ENCODE measurements around the gene LIN9. TPM values are rescaled to one million over a fixed set of nuclear protein-coding genes. Genes with fewer than 3 reads are reported as not detected.

LIN9 gene
- total and polyA plus RNA-seq, 10 of the 15 experiments (the other 5 are each of a cell fraction or from before 2014, with no cell fraction given): 5.9 to 13.5 (median 8.3) TPM

DNA sequence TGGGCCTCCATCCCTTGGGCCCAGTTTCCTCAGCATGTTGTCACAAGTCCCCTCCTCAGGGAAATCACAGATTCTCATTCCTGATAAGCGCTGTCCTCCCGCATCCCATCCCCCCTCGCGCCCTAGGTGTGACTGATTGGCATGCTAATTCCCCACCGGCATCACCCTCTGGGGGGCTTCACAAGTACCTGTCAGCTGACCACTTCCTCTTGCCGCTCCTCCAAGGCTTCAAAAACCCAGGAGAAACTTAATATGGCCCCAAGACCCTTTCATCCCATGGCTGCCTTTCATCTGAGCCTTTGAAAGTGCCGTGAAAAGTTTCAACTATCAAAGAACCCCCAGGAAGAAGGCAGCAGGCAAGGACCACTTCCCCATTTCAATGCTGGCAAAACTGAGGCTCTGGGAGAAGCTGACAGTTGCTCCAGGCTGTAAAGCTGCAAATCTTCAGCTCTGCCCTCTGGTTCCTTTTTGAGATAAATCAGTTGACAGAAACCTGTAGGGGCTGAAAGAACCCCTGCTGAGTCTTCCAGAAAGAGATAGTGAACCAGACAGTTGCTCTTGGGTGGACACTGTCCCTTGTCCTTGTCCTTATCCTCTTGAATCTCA is 98.3 kb downstream of the LIN9 start:
- POLR2A ChIA-PET: no interaction called here

DNA sequence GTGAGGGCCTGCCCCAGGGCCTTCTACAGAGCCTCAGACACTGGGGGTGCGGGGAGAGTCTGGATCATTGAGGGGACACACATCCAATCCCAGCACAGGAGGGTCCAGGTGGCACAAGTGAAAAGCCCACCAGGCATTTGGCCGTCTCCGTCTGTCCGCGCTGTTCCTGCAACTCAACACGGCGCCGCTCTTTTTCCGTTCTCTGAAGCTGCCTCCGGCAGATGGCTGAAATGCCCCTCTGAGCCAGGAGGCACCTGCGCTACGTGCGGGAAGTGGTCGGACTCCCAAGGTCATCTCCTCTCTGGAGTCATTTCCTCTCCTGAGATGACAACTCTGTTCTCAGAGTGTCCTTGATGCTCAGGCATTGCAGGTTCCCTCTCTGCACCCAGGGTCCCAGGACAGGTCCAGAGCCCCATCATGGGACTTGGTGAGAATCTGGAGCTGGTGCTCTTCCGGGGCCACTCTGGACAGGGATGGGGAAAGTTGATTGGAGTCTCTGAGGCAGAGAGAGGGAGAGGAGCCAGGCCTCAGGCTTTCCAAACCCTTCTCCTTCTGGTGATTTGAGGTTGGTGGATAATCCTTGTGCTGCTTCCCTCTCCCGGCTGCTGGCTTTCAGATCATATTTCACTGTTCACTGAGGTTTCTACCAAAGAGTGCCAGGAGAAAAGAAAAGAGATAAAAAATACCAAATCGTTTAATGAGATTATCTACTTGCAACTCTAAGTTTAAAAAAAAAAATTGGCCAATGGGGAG is 99.5 kb downstream of the LIN9 start:
- ChIA-PET POLR2A (no interaction called here), SMC1A (ENCODE audit: uncharacterized antibody, unreplicated experiment) (interaction anchor here (1.4 kb wide), 1 partner anchor 47 kb away, joined by 3 read pairs; no protein-coding TSS in a partner anchor), CTCF (interaction anchor here (1.1 kb wide), 1 partner anchor 84 kb away, joined by 3 read pairs; no protein-coding TSS in a partner anchor), RAD21 (ENCODE audit: unreplicated experiment) (interaction anchor here (1.7 kb wide), 1 partner anchor 84 kb away, joined by 4 read pairs; no protein-coding TSS in a partner anchor)
- H3K27me3 ChIP-seq (replicated peaks in 1 of 2; ENCODE audit: control insufficient read depth in 2 of 2, insufficient read depth in 2 of 2, low read length in 1 of 2): no peaks in the 10 kb centered on the region
- 74% methylated on average over 17 of the region's 17 CpGs for WGBS (ENCODE audit: insufficient coverage, insufficient replicate concordance, low lambda C conversion rate, missing lambda C conversion rate)
- no peaks in the 10 kb centered on the region for H3K4me1 ChIP-seq (ENCODE audit: control insufficient read depth, insufficient read depth, low read length)
- ATAC-seq (no peak), FAIRE-seq (no peak), DNase-seq (ENCODE audit: low read depth, low spot score) (no peak)
- no peak overlapping the region for H2AFZ ChIP-seq (ENCODE audit: control insufficient read depth, low read depth, low read length)
- no peak overlapping the region for H3K4me2 ChIP-seq (ENCODE audit: control insufficient read depth, insufficient read depth)
- intact Hi-C loops (cut with micrococcal nuclease; ENCODE audit: unreplicated experiment) (no loop called here), in situ Hi-C loops (cut with MboI) (no loop called here)
- H3K27ac ChIP-seq (ENCODE audit: control insufficient read depth, insufficient read depth): no peak overlapping the region
- no peaks in the 10 kb centered on the region for H3K36me3 ChIP-seq (ENCODE audit: control insufficient read depth in 2 of 2, insufficient read depth in 2 of 2, low read length in 1 of 2)
- no peak overlapping the region for H3K9ac ChIP-seq (ENCODE audit: control insufficient read depth, insufficient read depth, low read length)
- no peaks in the 10 kb centered on the region for H3K79me2 ChIP-seq (ENCODE audit: control insufficient read depth, insufficient read depth, low read length)
- no TSS peak for BruUV-seq (replicated peaks)
- no peaks in the 10 kb centered on the region for H3K9me3 ChIP-seq (replicated peaks; ENCODE audit: control insufficient read depth, insufficient read depth, low read length)
- H3K4me3 ChIP-seq: no peak overlapping the region
- H4K20me1 ChIP-seq (ENCODE audit: control insufficient read depth, insufficient read depth): no peaks in the 10 kb centered on the region
- TF ChIP-seq SUZ12 (IDR thresholded peaks at IDR 0.05; ENCODE audit: unreplicated experiment): no peak
- no peak for TF ChIP-seq BACH1 (IDR thresholded peaks at IDR 0.05; ENCODE audit: borderline replicate concordance)
- TF ChIP-seq ESRRA (IDR thresholded peaks at IDR 0.05; ENCODE audit: low read length): no peak
- no peak for TF ChIP-seq NR2F1 (conservative IDR thresholded peaks at IDR 0.05)
- TF ChIP-seq, protein P1, sequence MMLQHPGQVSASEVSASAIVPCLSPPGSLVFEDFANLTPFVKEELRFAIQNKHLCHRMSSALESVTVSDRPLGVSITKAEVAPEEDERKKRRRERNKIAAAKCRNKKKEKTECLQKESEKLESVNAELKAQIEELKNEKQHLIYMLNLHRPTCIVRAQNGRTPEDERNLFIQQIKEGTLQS (IDR thresholded peaks at IDR 0.05; ENCODE audit: borderline replicate concordance, extremely low read depth, low read depth, low read length): no peak
- TF ChIP-seq MXI1 (IDR thresholded peaks at IDR 0.05; ENCODE audit: low read depth, low read length): no peak
- no peak for TF ChIP-seq EED (IDR thresholded peaks at IDR 0.05; ENCODE audit: low read depth)
- TF ChIP-seq CEBPB (IDR thresholded peaks at IDR 0.05; ENCODE audit: borderline replicate concordance in 1 of 2, low read depth in 2 of 2, low read length in 2 of 2): no peak
- no peak for TF ChIP-seq HCFC1 (IDR thresholded peaks at IDR 0.05; ENCODE audit: low read length)

More for the DNA sequence above, 98.3 kb downstream of the LIN9 start:
- no peak overlapping the region for H3K9ac ChIP-seq (ENCODE audit: control insufficient read depth, insufficient read depth, low read length)
- no peaks in the 10 kb centered on the region; the same call in 1 of the 2 replicates for H3K4me1 ChIP-seq (ENCODE audit: control insufficient read depth, insufficient read depth, low read length)
- ChIA-PET RAD21 (ENCODE audit: unreplicated experiment) (interaction anchor here (0.6 to 1.7 kb wide), 3 partner anchors 85 to 766 kb away, joined by 3 to 4 read pairs (median 3); no protein-coding TSS in a partner anchor), SMC1A (ENCODE audit: uncharacterized antibody, unreplicated experiment) (interaction anchor here (0.9 to 1.4 kb wide), 3 partner anchors 48 to 122 kb away, joined by 3 to 5 read pairs (median 3); no protein-coding TSS in a partner anchor), CTCF (interaction anchor here (1.3 kb wide), 1 partner anchor 85 kb away, joined by 4 read pairs; no protein-coding TSS in a partner anchor)
- in situ Hi-C loops (cut with MboI): no loop called here
- no peaks in the 10 kb centered on the region for H3K27me3 ChIP-seq (replicated peaks in 1 of 2; ENCODE audit: control insufficient read depth in 2 of 2, insufficient read depth in 2 of 2, low read length in 1 of 2)
- H3K4me2 ChIP-seq (ENCODE audit: control insufficient read depth, insufficient read depth): no peak overlapping the region
- no peaks in the 10 kb centered on the region for H3K9me3 ChIP-seq (replicated peaks; ENCODE audit: control insufficient read depth, insufficient read depth, low read length)
- H3K36me3 ChIP-seq (ENCODE audit: control insufficient read depth in 2 of 2, insufficient read depth in 2 of 2, low read length in 1 of 2): no peaks in the 10 kb centered on the region
- no TSS peak for BruUV-seq (replicated peaks)
- ATAC-seq (no peak), FAIRE-seq (no peak), DNase-seq (ENCODE audit: low read depth, low spot score) (no peak)
- intact Hi-C loops (cut with micrococcal nuclease; ENCODE audit: unreplicated experiment): no loop called here
- no peak for TF ChIP-seq CREM (IDR thresholded peaks at IDR 0.05; ENCODE audit: low read depth)
- peak; percentile 21; the same call in 1 of the 2 replicates for TF ChIP-seq SPI1 (IDR thresholded peaks at IDR 0.05; ENCODE audit: borderline replicate concordance, insufficient read depth, low read depth, low read length)
- H3K27ac ChIP-seq (ENCODE audit: control insufficient read depth, insufficient read depth): no peak overlapping the region
- 67% methylated on average over 7 of the region's 7 CpGs for WGBS (ENCODE audit: insufficient coverage, insufficient replicate concordance, low lambda C conversion rate, missing lambda C conversion rate)
- no peaks in the 10 kb centered on the region for H4K20me1 ChIP-seq (ENCODE audit: control insufficient read depth, insufficient read depth)
- no peak overlapping the region for H3K4me3 ChIP-seq
- H2AFZ ChIP-seq (ENCODE audit: control insufficient read depth, low read depth, low read length): no peak overlapping the region; the same call in 1 of the 2 replicates
- no peaks in the 10 kb centered on the region for H3K79me2 ChIP-seq (ENCODE audit: control insufficient read depth, insufficient read depth, low read length)

Data from GM12878 (cell line).